HG03095 (cell line): ENCODE measurements around the gene ANKRD16.

Source experiments
- ATAC-seq: cut with Tn5 transposase; IDR thresholded peaks from one replicate; pipeline ENCODE4 v1.9.1; 2021; ENCODE audit warnings: moderate library complexity; ENCODE audit not compliant: unreplicated experiment

The ANKRD16 gene

DNA sequence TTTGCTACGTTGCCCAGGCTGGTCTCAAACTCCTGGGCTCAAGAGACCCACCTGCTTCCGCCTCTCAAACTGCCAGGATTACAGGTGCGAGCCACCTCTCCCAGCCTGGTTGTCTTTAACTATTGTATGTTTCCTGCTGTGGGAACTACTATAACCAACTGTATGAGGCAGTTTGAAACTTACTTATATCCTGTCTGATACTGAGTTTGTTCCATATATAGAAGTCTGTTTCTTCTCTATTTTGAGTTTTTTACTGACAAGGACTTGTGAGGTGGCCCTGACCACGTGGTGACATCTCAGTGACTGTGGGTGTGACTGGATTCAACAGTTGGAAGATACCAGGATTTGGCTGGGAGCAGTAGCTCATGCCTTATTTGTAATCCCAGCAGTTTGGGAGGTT is 14.5 kb upstream of the ANKRD16 start:
- ATAC-seq: peak; percentile 95

DNA sequence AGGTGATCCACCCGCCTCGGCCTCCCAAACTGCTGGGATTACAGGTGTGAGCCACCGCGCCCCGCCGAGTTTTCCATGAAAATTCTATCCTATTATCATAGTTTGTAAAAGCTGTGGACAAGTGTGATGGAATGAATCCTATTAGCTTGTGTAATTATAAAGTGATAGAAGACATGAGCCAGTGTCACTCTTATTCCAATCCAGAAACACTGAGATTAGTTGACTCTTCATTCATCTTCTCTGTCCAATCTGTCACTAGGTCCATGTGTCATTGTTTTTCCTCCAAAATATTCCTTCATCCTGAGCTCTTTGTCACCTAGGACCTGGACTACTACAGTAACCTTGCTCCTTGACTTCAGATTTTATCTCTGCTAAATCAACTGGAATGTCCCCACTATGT is 13.9 kb upstream of the ANKRD16 start:
- ATAC-seq: no peak

DNA sequence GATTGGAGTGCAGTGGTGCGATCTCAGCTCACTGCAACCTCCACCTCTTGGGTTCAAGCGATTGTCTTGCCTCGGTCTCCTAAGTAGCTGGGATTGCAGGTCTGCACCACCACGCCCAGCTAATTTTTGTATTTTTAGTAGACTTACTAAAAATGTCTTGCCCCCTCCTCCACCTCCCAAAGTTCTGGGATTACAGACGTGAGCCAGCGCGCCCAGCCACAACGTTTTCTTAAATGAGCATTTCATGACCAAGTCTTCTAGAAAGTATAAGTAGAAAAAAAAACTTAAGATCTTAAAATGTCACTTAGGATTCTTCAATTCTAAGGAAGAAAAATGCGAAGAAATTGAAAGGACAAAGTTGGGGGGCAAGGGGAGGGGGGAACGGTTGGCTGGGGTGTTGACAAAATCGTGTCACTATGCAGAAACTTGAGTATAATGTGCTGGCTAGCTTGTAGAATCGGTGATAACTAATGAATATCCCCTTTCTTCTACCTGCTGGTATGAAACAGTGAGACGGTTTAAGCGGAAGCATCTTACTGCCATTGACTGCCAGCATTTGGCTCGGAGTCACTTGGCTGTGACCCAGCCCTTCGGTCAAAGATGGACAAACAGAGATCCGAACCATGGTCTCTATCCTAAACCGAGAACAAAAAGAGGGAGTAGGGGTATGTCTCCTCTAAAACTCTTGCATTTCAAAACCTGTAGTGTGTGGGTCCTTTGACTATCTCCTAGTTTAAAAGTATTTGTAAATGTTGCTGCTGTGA is 13.0 kb upstream of the ANKRD16 start:
- ATAC-seq: no peak

DNA sequence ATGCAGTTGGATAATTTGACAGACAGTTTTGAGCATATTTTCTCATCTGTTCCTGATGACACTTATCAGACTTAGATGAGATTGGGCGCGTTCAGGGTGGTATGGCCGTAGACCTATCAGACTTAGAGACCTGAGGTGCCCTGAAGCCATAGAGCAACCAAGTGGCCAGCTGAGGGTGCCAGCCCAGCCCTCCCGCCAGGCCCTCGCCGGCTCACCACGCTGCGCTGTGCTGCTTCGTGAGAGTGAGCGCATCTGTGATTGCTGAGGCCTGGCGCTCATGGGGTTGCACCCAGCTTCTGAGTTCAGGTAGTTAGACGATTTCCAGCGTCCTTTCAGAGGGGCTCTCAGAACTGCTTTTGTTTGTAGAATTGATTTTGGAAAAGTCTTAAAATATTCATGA is 10.6 kb upstream of the ANKRD16 start:
- ATAC-seq: no peak

DNA sequence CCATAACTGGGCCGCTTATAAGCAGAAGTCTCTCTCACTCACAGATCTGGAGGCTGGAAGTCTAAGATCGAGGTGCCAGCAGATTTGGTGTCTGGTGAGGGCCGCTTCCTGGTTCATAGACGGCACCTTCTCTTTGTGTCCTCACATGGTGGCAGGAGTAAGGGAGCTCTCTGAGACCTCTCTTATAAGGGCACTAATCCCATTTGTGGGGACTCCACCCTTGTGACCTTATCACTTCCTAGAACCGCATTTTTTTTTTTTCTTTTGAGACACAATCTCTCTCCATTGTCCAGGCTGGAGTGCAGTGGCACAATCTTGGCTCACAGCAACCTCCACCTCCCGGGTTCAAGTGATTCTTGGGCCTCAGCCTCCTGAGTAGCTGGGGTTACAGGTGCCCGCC is 8.5 kb upstream of the ANKRD16 start:
- no peak for ATAC-seq

DNA sequence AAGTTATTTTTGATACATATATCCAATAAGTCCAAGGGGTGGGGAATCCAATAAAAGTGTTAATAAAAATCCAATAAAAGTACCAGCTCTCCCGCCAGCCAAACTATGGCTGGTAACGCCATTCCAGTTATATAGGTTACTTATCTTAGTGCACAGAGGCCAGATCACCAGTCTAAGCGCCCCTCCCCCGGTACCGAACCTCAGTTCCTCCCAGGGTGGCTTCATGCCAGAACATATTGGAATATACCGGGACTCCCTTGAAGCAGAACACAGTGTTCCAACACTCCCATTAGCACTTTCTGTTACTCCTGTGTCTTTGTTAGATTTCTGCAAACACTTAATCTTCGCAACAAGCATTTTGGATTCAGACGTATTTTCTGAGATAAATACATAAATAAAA is 7.8 kb upstream of the ANKRD16 start:
- ATAC-seq: no peak

DNA sequence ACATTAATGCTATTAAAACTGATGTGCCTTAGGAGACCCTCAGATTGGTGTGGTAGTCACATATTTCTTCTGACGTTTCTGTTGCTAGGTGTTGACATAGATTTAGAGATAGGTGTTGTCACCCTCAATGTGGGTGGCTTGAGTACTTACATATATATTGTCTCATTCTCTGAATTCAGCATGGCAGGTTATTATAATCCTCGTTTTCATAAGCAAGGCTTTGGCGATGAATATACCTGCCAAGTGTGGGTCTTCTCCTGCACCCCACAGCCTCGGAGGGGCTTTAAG is 7.3 kb upstream of the ANKRD16 start:
- ATAC-seq: no peak

DNA sequence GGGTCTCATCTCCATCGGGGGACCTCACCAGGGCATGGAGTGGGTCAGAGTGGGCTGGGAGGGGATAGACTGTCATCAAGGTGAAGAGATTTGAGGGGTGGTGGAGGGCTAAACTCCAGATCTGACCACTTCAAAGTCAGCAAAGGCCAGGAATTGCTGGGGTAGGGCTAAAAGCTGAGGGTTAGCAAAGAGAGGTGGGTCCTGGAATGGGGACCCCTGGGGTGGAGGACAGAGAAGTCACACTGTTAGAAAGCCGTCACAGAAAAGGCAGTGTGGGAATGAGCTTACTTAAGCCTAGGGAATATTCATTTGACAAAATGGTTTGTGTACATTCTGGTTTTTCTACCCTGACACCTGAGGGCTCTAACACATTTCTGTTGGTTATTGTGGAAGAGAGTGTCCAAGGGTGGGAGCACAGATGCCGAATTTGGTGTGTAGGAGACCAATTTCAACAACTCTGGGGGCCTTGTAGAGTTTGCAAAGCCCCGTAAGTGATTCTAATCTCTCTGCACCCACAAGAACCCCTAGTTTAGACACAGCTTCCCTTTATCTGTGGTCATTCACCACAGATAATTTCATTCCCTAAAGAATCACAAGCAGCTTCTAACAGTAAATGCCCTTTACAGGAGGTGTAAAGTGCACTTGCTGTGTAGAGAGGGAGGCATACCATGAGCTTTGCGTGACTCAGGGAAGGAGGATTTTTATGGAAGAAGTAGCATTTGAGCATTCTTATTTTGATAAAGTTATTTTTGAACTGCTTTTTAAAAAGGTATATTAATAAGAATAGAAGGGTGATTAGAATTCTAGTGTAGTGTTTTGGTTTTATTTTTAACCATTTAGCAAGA is 6.7 kb upstream of the ANKRD16 start:
- no peak for ATAC-seq

DNA sequence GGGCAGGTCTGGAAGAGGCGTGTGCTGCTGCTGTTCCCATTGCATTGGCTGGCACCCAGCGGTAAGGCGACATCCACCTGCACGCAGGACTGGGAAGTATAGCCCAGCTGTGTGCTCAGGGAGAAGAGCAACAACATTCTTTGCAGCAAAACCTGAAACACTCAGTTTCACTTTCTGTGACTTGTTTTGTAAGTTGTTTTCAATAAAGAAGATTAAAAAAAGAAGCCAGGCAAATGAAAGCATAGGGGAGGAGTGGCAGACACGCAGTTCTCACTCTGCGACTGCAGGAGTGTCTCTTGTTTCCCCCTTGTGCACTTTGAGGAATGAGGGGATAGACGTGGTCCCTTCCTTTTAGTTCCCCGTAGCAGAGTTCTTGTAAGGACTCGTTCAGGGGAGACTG is 6.1 kb upstream of the ANKRD16 start:
- peak; percentile 63 for ATAC-seq

DNA sequence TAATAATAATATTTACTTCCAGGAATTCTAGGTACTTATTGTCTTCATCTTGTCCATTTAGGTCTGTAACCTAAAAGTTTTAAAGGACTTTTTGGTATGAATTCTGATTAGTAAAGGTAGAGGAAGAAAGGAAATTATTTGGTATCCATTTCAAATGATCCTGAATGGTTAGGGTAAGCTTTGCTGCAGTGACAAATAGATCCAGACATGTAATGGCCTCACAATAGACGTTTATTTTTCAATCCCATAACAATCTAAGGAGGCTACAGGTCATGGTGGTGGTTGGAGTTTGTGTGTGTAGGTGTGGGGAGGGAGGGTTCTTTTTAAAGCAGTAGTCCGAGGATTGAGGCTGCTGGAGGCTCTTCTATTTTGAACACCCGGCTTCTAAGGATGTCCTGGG is 5.7 kb upstream of the ANKRD16 start:
- ATAC-seq: no peak

DNA sequence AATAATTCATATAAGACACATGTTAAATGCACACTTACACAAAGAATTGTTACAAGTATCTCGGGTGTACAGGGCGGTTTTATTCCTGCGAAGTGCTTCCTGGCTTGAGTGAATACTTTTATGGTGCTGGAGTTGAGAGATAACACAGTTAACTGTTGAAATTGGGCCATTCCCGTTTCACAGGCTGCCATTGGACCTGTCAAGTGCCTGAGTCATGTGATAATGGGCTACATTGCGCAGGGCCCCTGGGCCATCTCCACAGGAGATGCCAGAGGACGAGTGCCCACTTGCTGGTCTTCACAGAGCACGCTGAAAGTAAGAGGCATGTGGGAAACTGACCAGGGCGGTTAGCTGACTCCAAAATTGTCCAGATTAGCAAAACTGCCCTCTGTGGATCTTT is 5.2 kb upstream of the ANKRD16 start:
- ATAC-seq: no peak

DNA sequence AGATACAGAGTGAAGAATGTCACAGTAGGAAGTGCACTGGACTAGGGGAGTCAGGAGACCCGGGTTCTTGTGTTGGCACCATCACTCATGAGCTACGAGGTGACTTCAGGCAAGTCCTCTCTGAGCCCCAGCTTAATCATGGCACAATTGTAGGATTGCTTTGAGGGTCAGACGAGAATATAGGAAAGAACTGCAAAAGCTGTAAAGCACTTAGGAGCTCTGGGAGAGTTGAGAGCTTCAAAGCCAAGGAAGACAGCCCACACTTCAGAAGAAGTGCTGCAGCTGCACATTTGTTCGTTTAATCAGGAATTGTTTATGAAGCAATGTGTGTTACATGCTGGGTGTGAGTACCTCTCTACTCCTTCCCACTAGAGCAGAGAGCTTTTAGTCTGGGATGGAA is 4.7 kb upstream of the ANKRD16 start:
- no peak for ATAC-seq

DNA sequence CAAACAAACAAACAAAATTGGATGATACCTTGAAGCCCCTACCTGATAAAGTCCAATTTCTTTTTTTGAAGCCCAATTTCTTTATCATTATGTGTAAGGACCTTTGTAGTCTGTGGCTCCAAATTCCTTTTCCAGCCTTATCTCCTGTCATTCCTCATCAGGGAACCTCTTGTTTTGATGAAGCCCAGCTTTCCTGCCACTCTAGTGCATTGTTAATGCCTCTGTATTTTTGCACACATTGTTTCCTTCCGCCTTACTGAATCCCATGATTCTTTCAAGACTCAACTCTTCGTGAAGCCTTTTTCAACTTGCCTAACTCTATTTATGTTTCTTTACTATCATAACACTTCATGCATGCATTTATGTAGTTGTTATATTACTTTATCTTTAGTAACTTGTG is 3.6 kb upstream of the ANKRD16 start:
- ATAC-seq: no peak

DNA sequence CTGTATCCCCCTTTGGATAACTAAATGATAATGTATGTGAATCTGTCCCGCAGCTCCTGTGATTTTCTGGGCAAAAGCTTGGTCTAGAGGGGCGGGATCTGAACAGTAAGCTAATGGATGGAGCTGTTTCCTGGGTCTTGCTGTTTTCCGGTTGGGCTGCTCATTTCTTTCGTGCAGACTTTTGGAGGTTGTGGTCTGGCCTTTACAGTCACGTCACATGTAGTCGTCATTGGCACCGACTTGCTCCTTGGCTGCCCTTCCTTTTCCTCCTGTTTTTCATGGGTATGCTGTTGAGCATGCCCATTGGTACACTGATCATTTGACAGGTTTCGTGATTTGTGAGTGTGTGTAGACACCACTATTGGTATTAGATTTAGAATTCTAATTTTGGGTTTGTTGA is 2.3 kb upstream of the ANKRD16 start:
- ATAC-seq: no peak

DNA sequence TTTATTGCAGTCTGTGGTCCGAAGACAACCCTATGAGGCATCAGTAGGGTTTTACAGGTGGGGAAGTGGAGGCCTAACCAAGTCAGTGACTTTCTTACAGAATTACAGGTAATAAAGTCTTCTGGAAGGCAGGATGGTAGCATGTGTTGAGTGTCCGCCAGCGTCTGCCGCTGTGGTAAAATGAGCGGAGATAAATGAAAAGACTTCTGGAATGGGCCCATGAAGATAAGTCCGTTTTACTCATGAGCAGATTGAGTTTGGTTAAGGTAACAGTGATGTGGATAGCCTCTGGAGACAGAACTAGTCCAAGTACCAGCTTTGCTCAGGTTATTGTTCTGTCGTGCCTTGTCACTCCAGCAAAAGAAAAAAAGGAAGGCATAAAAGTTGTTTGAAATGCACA is 1.3 kb upstream of the ANKRD16 start:
- no peak for ATAC-seq

DNA sequence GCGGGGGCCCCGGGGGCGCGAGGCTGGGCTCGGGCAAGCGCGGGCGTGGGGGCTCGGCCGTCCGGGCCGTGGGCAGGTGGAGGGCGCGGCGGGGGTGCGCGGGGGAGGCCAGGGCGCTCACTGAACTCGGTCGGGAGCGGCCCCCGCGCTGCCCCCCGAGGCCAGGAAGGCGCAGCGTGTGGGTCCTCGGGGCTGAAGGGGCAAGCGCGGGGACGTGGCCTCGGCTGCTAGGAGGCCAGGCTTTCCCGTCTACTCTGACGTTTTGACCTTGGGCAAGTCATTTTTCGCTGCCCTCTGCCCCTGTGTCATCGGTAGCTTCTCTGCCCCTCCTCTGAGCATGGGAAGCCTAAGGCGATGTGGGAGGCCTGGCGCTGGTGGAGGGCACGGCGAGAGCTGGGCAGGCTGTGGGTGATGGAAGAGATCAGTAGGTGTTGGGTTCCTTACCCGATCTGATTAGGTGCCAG is 791 bp upstream of the ANKRD16 start:
- ATAC-seq: no peak

DNA sequence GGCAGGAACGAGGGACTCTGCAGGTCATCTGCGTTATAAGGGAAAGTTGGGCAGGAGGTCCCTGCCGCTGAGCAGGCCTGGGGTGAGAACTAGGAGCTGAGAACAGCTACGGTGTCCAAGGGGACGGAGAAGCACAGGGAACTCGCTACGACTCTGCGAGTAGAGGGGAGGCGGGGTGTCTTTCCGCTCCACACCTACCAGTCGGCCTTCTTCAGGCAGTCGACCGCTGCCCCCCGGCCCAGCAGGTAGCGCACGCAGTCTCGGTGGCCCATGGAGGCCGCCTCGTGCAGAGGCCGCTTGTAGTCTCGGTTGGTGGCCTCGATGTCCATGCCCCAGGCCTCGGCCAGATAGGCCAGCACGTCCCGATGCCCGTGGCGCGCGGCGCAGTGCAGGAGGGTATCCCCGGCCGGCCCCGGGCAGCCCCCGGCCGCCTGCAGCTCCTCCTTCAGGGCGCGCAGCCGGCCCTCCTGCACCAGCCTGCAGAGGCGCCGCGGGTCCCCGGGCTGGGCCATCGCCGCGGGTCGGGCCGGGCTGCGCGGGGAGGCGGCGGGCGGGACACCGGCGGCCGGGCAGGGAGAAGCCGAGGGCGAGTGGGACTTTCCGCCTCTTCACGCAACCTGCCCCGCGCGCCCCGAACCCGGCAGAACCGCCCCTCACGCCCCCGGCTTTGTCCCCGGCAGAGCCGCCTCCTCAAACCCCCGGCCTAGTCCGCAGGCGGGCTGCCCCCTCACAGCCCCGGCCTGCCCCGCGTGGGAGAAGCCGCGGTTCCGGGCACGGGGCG is 660 bp downstream of the ANKRD16 start:
- peak; percentile 33 for ATAC-seq

DNA sequence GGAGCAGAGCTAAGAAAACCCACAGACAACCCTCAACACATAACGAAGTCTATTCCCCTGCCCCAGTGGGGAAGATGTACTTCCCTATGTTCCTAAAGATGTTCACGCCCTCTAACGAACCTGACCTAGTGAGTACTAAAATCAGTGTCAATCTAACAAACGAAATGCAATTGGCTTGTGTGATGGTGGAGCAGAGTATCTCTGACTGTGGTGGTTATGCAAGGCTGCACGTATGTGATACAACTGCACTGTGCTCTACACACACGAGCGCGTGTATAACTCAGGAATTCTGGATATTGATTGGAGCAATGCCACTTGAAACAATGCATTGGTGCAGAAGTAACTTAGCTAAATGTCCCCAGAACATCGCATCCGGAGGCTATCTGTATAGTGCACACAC is 1.3 kb downstream of the ANKRD16 start:
- no peak for ATAC-seq

DNA sequence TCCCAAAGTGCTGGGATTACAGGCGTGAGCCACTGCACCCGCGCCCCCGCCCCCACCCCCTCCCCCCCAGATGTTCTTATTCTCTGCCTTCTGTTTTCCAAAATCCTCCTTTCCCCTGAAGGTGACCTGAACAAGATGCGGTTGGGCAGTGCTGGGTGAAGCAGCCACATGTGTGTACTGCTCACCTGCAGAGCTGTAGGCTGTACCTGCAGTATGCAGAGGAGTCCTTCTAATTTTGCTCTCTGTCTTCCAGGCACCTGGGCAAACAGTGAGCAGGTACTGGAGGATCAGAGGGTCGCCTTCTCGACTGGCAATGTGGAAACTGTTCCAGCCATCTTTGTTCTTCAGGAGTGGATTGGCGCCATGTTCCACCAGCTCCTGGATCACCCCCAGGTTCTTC is 2.1 kb downstream of the ANKRD16 start:
- ATAC-seq: no peak

DNA sequence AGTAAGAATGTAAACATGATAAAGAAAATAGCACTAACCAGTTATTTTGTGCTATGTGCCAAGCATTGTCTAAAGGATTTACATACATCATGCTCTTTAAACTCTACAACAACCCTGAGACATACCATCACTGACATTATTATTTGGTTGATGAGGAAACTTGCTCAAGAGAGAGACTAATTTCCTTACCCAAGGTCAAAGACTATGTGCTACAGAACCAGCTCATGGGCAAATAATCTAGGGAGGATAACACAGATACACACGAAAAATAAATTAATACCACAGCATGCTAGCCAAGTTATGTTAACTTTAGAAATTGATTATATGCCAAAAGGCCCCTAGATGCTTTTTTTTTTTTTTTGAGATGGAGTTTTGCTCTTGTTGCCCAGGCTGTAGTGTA is 2.7 kb downstream of the ANKRD16 start:
- ATAC-seq: no peak

DNA sequence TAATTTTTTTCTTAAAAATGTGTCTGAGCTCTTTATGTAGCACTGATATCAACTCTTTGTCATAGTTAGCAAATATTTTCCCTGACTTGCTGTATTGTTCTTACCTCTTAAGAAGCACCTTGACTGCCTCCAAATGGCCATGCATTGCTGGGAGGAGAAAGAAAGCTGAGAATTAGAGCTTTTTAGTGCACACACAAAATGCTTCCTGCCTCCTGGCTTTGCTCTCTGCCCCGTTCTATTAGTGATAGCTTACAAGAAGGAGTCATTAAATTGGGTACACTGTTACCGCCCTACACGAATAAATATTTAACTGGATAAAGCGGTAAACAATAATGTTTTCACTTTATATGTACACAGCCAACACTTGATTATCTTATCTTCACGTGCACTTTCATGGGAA is 4.1 kb downstream of the ANKRD16 start:
- ATAC-seq: no peak

DNA sequence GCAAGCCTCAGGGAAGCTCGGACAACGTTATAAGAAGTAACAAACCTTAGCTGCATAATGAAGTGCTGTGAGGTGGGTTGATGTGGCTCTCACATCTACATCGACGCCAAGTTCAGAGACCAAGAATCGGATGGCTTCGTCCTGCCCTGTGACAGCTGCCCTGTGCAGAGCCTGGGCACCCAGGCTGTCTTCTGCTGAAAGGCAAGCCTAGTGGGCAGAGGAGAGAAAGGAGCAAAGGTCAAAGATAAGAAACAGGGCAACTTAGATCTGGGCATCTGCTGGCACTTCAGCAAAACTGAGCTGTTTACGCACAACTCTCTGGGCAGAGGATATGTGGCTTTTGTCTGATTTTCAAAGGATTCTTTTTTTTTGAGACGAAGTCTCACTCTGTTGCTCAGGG is 6.7 kb downstream of the ANKRD16 start:
- ATAC-seq: no peak
